PC-9 (cell line): ENCODE measurements around the gene C17orf113.

Experiments
- CTCF ChIP-seq: fragments of 200-600 bp; sonication (generic); conservative IDR thresholded peaks from 2 replicates; pipeline ENCODE4 v1.6.1; 2017; ENCODE audit warnings: mixed run types, antibody characterized with exemption, mild to moderate bottlenecking, moderate library complexity
- EZH2 ChIP-seq: fragments of 200-600 bp; sonication (generic); IDR thresholded peaks from 2 replicates; pipeline ENCODE4 v1.8.0; 2017; ENCODE audit warnings: antibody characterized with exemption, low read depth

GRCh38 chr17:42002792-42003301 lies 47.6 kb downstream of the C17orf113 start:
- TF ChIP-seq CTCF (no peak), EZH2 (no peak)
